ENCODE results near the gene TICAM2. TPM values are rescaled to one million over a fixed set of nuclear protein-coding genes. Genes with fewer than 3 reads are reported as not detected.

Gene TICAM2
- total and polyA plus RNA-seq, 2 donors (not counting 1 experiment from before 2014, with no cell fraction given), result 0.55 to 5.4 TPM

DNA sequence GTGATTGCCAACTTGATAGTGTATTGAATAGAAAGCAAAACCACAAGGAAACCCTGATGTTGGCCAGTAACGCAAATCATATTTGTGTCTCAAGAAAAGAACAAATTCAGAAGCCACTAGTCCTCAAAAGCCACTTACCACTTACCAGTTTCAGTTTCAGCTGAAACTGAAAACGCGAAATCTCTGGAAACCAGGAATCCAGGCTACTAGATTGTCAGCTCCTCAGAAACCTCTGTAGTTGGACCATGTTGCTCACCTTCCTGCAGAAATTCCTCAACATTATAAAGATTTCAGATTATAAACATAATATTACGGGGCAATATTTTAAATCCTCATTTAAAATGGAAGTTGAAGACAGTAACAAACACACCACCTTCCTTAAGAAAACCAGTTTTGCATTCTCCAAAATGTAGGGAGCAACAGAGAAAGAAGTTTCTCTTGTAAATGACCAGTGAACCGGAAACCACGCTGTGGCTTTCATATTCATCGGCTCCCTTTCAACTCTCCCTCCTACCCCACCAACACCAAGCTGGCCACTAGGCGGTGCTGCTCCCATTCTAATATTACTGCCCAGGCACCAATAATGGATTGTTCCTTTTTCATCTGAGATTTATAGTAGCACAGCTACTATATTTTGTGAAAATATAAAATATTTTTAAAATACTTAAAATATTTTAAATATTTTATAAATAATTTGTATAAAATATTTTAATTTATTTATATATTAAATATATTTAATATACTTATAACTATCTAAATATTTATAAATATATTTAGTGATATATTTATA is 32.3 kb upstream of the TICAM2 start:
- Mint-ChIP-seq H3K9me3 (ENCODE audit: insufficient read depth) (no peaks in the 10 kb centered on the region), H3K4me3 (peak overlapping the region; percentile 67), H3K4me1 (peaks cover 7% of the 10 kb centered on the region), H3K27ac (no peak overlapping the region), H3K27me3 (peaks cover 19% of the 10 kb centered on the region)
- peaks cover 0 to 12% (median 6%) of the 10 kb centered on the region in 4 experiments for H3K27me3 ChIP-seq (replicated peaks in 1 of 4; ENCODE audit: control extremely low read depth in 1 of 4, control insufficient read depth in 3 of 4, insufficient read depth in 4 of 4, low read length in 3 of 4)
- no peaks in the 10 kb centered on the region for H4K20me1 ChIP-seq (ENCODE audit: control insufficient read depth, insufficient read depth, low read length, poor library complexity, severe bottlenecking)
- no peak overlapping the region for H3K27ac ChIP-seq (ENCODE audit: low read length in 2 of 2)
- H3K4me3 ChIP-seq (ENCODE audit: control extremely low read depth in 1 of 5, extremely low read depth in 1 of 5, insufficient read depth in 1 of 5, low read depth in 2 of 5, low read length in 4 of 5), result peak overlapping the region in 4 of 5 experiments; percentile 15 to 43 (median 20)
- H3K79me2 ChIP-seq (ENCODE audit: control insufficient read depth, insufficient read depth, low read length), result no peaks in the 10 kb centered on the region
- H3K9me3 ChIP-seq (ENCODE audit: control extremely low read depth in 1 of 3, control insufficient read depth in 2 of 3, insufficient read depth in 1 of 3, low read length in 2 of 3), result no peaks in the 10 kb centered on the region
- DNase-seq (peak; percentile 87), ATAC-seq (ENCODE audit: low read depth) (peak; percentile 99)
- POLR2A ChIA-PET, result interaction anchor here (0.8 kb wide), 1 partner anchor 31 kb away, joined by 8 read pairs; no protein-coding TSS in a partner anchor
- H3K36me3 ChIP-seq (replicated peaks in 1 of 2; ENCODE audit: control extremely low read depth in 1 of 2, control insufficient read depth in 1 of 2, extremely low read depth in 1 of 2, insufficient read depth in 2 of 2, low read length in 1 of 2), result no peaks in the 10 kb centered on the region
- CTCF ChIA-PET, result interaction anchor here (0.5 to 3.8 kb wide), 18 partner anchors 8 to 428 kb away, joined by 3 to 21 read pairs (median 5); partner anchors contain the start of genes AP3S1, ARL14EPL, ATG12 and TICAM2
- WGBS (ENCODE audit: insufficient coverage), result 8% methylated on average over 2 of the region's 8 CpGs
- peak overlapping the region; percentile 23 for H3K9ac ChIP-seq (ENCODE audit: low read length)
- TF ChIP-seq CTCF (IDR thresholded peaks at IDR 0.05) (peak; percentile 94), EZH2 (IDR thresholded peaks at IDR 0.05; ENCODE audit: borderline replicate concordance, insufficient read depth, low read depth, low read length, poor library complexity, severe bottlenecking) (no peak)
- H3K4me2 ChIP-seq (replicated peaks; ENCODE audit: low read depth, low read length, poor library complexity, severe bottlenecking), result peak overlapping the region; percentile 68
- peak overlapping the region; percentile 43 for H2AFZ ChIP-seq (ENCODE audit: insufficient read depth, low read depth, low read length, poor library complexity, severe bottlenecking)
- intact Hi-C loops (cut with micrococcal nuclease), result loop anchor here (1.0 kb wide), 4 partner anchors 8 to 434 kb away; partner anchors contain the start of genes AP3S1, ATG12 and TMED7
- H3K4me1 ChIP-seq (ENCODE audit: control insufficient read depth in 2 of 2, insufficient read depth in 2 of 2, low read length in 2 of 2), result peaks cover 5 to 6% of the 10 kb centered on the region in 2 donors

DNA sequence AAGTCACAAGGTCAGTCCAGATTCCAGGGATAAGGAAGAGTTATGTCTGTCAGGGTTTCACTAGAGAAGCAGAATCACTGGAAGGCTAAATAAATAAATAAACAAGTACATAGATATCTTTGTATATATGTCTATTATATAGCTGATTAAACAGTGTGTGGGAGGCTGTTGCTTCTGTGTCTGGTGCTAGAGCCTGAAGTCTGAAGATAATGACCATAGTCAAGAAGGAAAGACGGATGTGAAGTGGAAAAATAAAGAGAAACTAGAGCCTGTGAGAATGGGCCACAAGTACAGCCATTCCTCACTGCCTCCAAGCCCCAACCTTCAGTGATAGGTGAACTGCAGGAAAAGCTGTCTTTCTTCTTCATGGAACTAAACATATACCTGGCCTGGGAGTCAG is 27.6 kb upstream of the TICAM2 start:
- Histone ChIP-seq H3K36me3 (replicated peaks in 1 of 2; ENCODE audit: control extremely low read depth in 1 of 2, control insufficient read depth in 1 of 2, extremely low read depth in 1 of 2, insufficient read depth in 2 of 2, low read length in 1 of 2) (no peaks in the 10 kb centered on the region), H3K4me1 (ENCODE audit: control insufficient read depth in 2 of 2, insufficient read depth in 2 of 2, low read length in 2 of 2) (peaks cover 12 to 17% of the 10 kb centered on the region in 2 donors), H4K20me1 (ENCODE audit: control insufficient read depth, insufficient read depth, low read length, poor library complexity, severe bottlenecking) (no peaks in the 10 kb centered on the region), H3K27ac (ENCODE audit: low read length in 2 of 2) (no peak overlapping the region), H3K9ac (ENCODE audit: low read length) (no peak overlapping the region), H2AFZ (ENCODE audit: insufficient read depth, low read depth, low read length, poor library complexity, severe bottlenecking) (no peak overlapping the region), H3K9me3 (ENCODE audit: control extremely low read depth in 1 of 3, control insufficient read depth in 2 of 3, insufficient read depth in 1 of 3, low read length in 2 of 3) (no peaks in the 10 kb centered on the region), H3K27me3 (replicated peaks in 1 of 4; ENCODE audit: control extremely low read depth in 1 of 4, control insufficient read depth in 3 of 4, insufficient read depth in 4 of 4, low read length in 3 of 4) (peaks cover 0 to 5% (median 0%) of the 10 kb centered on the region in 4 experiments), H3K4me3 (ENCODE audit: control extremely low read depth in 1 of 5, extremely low read depth in 1 of 5, insufficient read depth in 1 of 5, low read depth in 2 of 5, low read length in 4 of 5) (no peak overlapping the region), H3K79me2 (ENCODE audit: control insufficient read depth, insufficient read depth, low read length) (peaks cover 21% of the 10 kb centered on the region), H3K4me2 (replicated peaks; ENCODE audit: low read depth, low read length, poor library complexity, severe bottlenecking) (no peak overlapping the region)
- H3K4me3 Mint-ChIP-seq, result no peak overlapping the region
- intact Hi-C loops (cut with micrococcal nuclease), result no loop called here
- peaks cover 17% of the 10 kb centered on the region for H3K4me1 Mint-ChIP-seq
- no peaks in the 10 kb centered on the region for H3K9me3 Mint-ChIP-seq (ENCODE audit: insufficient read depth)
- ChIA-PET CTCF (interaction anchor here (0.6 to 1.8 kb wide), 7 partner anchors 11 to 955 kb away, joined by 3 to 6 read pairs (median 3); partner anchors contain the start of gene ATG12), POLR2A (no interaction called here)
- no peak overlapping the region for H3K27ac Mint-ChIP-seq
- WGBS (ENCODE audit: insufficient coverage), result no CpG with 5 or more reads among the region's 1 CpG
- DNase-seq (no peak), ATAC-seq (ENCODE audit: low read depth) (no peak)
- H3K27me3 Mint-ChIP-seq, result no peaks in the 10 kb centered on the region
- no peak for TF ChIP-seq CTCF (IDR thresholded peaks at IDR 0.05)
- no peak for TF ChIP-seq EZH2 (IDR thresholded peaks at IDR 0.05; ENCODE audit: borderline replicate concordance, insufficient read depth, low read depth, low read length, poor library complexity, severe bottlenecking)

Measured in B cell (primary cell).